ENCODE measurements around the gene SH3RF3. TPM values are rescaled to one million over a fixed set of nuclear protein-coding genes. Genes with fewer than 3 reads are reported as not detected.
A peak's percentile ranks its signal among the peaks of the same experiment; 100 is the strongest.

SH3RF3 gene
- total RNA-seq, 2 donors from 2014 or later = 37.4 to 61.7 TPM

- H3K36me3 ChIP-seq = no peaks in the 10 kb centered on the region
- ATAC-seq (ENCODE audit: insufficient number of reproducible peaks, low FRiP score, low read depth) (no peak), DNase-seq (ENCODE audit: low spot score) (no peak)
- H3K9me3 ChIP-seq = no peaks in the 10 kb centered on the region
- no peak for TF ChIP-seq CTCF (IDR thresholded peaks at IDR 0.05)
- H3K27ac ChIP-seq = peak overlapping the region; percentile 72 to 75
- peak overlapping the region; percentile 47 for H3K4me3 ChIP-seq
- H3K4me1 ChIP-seq (ENCODE audit: control insufficient read depth in 1 of 2, low read depth in 2 of 2) = peaks cover 8 to 46% of the 10 kb centered on the region in 2 donors
- H3K27me3 ChIP-seq (replicated peaks; ENCODE audit: insufficient read depth) = no peaks in the 10 kb centered on the region
Observed at GRCh38 chr2:109202486-109202885, 73.5 kb downstream of the SH3RF3 start.

- H3K4me3 ChIP-seq = no peak overlapping the region
- no peaks in the 10 kb centered on the region for H3K36me3 ChIP-seq
- ATAC-seq (ENCODE audit: insufficient number of reproducible peaks, low FRiP score, low read depth) = no peak
- no peak for DNase-seq (ENCODE audit: low spot score)
- no peak for TF ChIP-seq CTCF (IDR thresholded peaks at IDR 0.05)
- H3K27me3 ChIP-seq (replicated peaks; ENCODE audit: insufficient read depth) = no peaks in the 10 kb centered on the region
- H3K4me1 ChIP-seq (ENCODE audit: control insufficient read depth in 1 of 2, low read depth in 2 of 2) = peaks cover 4 to 37% of the 10 kb centered on the region in 2 donors
- no peak overlapping the region for H3K27ac ChIP-seq
- no peaks in the 10 kb centered on the region for H3K9me3 ChIP-seq
Observed at GRCh38 chr2:109203246-109204011, 74.4 kb downstream of the SH3RF3 start.

GRCh38 chr2:109204412-109204811 lies 75.4 kb downstream of the SH3RF3 start:
- DNase-seq (ENCODE audit: low spot score) = no peak

GRCh38 chr2:109205447-109205846 lies 76.4 kb downstream of the SH3RF3 start:
- Histone ChIP-seq H3K27ac (no peak overlapping the region), H3K4me1 (ENCODE audit: control insufficient read depth in 1 of 2, low read depth in 2 of 2) (peaks cover 15 to 45% of the 10 kb centered on the region in 2 donors), H3K9me3 (no peaks in the 10 kb centered on the region), H3K36me3 (no peaks in the 10 kb centered on the region), H3K27me3 (replicated peaks; ENCODE audit: insufficient read depth) (no peaks in the 10 kb centered on the region), H3K4me3 (no peak overlapping the region)
- DNase-seq (ENCODE audit: low spot score) = no peak
- ATAC-seq (ENCODE audit: insufficient number of reproducible peaks, low FRiP score, low read depth) = no peak
- TF ChIP-seq CTCF (IDR thresholded peaks at IDR 0.05) = no peak

More at GRCh38 chr2:109204412-109204811, 75.4 kb downstream of the SH3RF3 start:
- H3K4me1 ChIP-seq (ENCODE audit: control insufficient read depth in 1 of 2, low read depth in 2 of 2) = peaks cover 6 to 42% of the 10 kb centered on the region in 2 donors
- H3K4me3 ChIP-seq = no peak overlapping the region
- H3K27ac ChIP-seq = no peak overlapping the region
- no peaks in the 10 kb centered on the region for H3K36me3 ChIP-seq
- H3K9me3 ChIP-seq = no peaks in the 10 kb centered on the region
- ATAC-seq (ENCODE audit: insufficient number of reproducible peaks, low FRiP score, low read depth) = no peak
- H3K27me3 ChIP-seq (replicated peaks; ENCODE audit: insufficient read depth) = no peaks in the 10 kb centered on the region
- no peak for TF ChIP-seq CTCF (IDR thresholded peaks at IDR 0.05)

- TF ChIP-seq CTCF (IDR thresholded peaks at IDR 0.05) = no peak
Observed at GRCh38 chr2:109206569-109207146, 77.7 kb downstream of the SH3RF3 start.

More at GRCh38 chr2:109206569-109207146, 77.7 kb downstream of the SH3RF3 start:
- Histone ChIP-seq H3K27ac (no peak overlapping the region), H3K4me1 (ENCODE audit: control insufficient read depth in 1 of 2, low read depth in 2 of 2) (peaks cover 23 to 44% of the 10 kb centered on the region in 2 donors), H3K4me3 (no peak overlapping the region), H3K9me3 (no peaks in the 10 kb centered on the region), H3K27me3 (replicated peaks; ENCODE audit: insufficient read depth) (no peaks in the 10 kb centered on the region), H3K36me3 (no peaks in the 10 kb centered on the region)
- DNase-seq (ENCODE audit: low spot score) = no peak
- no peak for ATAC-seq (ENCODE audit: insufficient number of reproducible peaks, low FRiP score, low read depth)

All from thoracic aorta (tissue), 2 donors.